HG03378 (cell line): Measurements from ENCODE around the gene HPCA.

Experiments used
- ATAC-seq: cut with Tn5 transposase; IDR thresholded peaks from one replicate; pipeline ENCODE4 v1.9.1; 2021; ENCODE audit warnings: mild to moderate bottlenecking, moderate library complexity; ENCODE audit not compliant: unreplicated experiment

Gene HPCA

GRCh38 chr1:32886004-32886827 lies at the start of gene HPCA:
Gene HPCA (plus strand): TSS chr1:32886491. CDS start chr1:32888899, 2,408 bp downstream.
- ATAC-seq = no peak

GRCh38 chr1:32848354-32849063 lies 37.8 kb upstream of the HPCA start:
- ATAC-seq = no peak

DNA sequence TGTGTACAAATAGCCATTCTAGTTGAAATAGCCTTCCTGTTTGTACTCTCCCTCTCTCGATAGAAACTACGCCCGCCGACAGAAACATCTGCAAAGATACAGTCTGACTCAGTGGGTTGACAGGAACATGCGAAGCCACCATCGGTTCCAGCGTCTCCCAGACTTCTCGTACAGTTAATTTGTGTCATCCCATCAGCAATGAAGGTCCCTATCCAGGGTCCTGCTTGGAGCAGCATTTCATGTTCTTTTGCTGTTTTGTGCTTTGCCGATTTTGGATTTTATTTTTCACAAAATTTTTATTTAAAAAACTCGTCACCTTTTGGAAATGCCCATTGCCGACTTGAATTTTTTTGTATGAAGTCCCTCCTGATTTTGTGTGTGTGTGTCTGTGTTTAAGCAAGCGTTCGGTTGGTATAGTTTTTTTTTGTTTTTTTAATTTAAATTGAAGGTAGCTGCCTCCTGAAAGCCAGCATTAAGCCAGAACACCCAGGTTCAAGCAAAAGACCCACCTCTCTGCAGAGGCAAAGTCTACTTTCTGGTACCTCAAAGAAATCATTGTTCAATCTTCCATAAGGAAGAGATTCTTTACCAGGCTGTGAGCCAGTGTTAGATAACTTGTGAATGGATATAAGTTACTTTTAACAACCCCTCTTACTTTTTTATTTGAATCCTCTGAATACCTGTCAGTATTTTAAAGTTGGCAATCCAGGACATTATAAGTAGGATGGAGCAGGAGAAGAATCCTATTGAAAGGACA lies 30.3 kb upstream of the HPCA start:
- no peak for ATAC-seq

DNA sequence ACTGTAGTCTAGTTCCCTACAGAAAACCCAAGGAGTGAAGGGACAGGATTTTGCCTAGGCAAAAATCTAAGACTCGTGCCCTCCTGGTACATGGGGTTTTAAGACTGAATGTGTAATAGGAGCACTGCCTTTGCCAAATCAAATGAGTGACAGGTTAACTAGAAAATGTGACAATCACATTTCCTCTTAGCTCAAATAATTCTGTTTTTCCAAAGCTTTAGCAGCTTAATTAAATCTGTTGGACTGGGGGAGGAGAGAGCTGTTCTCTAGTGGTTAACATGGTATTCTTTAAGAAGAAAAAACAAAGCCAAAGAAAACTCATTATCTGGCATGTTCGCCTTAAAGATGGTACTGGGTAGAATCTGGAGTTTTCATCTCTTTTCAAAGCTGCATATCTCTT lies 28.2 kb upstream of the HPCA start:
- ATAC-seq = no peak

DNA sequence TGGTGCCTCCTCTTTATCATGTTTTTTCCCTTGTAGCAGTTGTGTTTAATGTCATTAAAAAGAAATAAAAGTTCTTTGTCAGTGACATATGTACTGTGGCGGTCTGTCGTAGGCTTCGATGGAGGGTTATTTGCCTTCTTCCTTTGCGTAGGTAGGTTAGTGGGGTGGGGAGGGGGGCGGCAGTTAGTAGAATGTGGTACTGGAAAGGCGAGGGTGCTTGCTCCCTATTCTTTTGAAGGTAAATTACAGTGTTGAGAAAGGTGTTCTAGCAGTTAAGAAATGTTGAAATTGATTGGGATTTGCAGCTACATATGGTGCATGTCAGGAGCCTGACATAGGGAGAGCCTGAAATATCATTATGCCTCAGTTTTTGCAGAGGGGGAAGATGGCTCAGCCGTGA lies 27.5 kb upstream of the HPCA start:
- no peak for ATAC-seq

DNA sequence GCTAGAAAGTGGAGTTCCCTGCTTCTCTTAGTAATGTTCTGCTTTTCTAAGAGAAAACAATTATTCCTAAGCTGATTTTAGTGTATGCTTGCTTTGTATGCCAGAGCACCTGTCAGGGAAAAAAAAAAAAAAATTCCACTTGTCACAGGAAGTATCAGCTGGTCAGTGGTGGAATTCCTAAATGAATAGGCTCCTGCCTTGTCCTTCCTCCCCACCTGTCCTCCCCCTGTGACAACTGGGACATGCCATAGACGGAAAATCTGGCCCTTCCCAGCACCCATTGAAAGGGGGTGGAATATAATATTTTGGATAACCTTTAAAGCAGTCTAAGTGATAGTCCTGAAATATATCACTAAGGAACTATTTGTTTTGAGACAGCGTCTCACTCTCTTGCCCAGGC lies 26.4 kb upstream of the HPCA start:
- ATAC-seq = no peak

- no peak for ATAC-seq
These were observed 25.7 kb upstream of the HPCA start for GRCh38 chr1:32860566-32860965.

DNA sequence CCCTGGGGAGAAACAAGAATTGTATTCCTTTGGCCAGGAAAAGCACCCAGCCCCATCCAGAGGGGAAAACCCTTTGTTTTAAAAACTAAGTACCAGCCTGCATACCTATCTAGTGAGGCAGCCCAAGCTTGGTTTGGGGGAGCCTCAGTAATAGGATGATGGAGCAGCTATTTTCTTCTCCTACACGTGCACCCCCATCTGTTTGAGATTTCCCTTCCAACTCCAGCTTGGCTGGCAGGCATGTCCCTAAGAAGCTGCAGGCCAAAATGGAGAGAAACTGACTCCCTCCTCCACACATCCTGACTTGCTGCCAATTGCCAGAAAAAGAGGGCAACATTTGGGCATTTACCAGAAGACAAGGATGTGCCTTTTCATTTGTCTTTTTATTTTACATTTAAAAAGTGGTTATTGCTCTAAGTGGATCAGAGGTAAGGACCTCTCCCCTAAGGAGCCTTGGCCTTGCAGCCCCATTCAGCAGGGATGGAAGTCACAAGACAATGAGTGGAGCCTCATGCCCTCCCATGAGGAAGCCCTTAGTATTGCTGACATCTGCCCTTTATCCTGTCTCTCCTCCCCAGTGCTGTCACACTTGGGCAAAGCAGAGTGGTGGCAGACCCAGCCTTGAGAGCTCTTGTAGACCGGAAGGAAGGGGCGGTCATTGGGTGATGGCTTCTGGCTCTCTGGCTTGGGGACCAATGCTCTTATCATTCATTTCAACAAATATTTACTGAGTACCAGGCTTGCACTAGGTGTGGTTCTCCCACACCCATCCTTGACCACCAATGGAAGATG lies 24.2 kb upstream of the HPCA start:
- no peak for ATAC-seq

GRCh38 chr1:32863218-32863880 lies 22.9 kb upstream of the HPCA start:
- ATAC-seq = no peak

DNA sequence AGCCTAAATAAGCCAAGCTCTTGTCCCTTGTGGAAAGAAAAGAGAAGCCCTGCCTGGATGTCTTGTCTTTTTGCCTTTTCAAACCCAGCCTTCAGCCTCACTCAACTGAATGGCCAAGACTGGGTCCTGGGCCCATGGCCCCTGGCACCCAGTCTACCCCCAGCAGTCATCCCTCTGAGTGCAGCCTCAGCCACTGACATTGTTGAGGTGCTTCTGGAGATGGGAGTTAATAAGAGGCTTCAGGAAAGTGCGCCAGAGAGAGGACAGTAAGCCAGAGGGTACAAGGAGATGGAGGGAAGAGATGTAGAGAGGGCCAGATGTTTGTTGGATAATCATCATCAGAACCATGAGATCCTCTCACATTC lies 22.4 kb upstream of the HPCA start:
- no peak for ATAC-seq

- no peak for ATAC-seq
These were observed 21.8 kb upstream of the HPCA start for GRCh38 chr1:32864375-32865019.

GRCh38 chr1:32865639-32866405 lies 20.5 kb upstream of the HPCA start:
- ATAC-seq = no peak

- ATAC-seq = no peak
These were observed 19.1 kb upstream of the HPCA start for GRCh38 chr1:32867151-32867550.

DNA sequence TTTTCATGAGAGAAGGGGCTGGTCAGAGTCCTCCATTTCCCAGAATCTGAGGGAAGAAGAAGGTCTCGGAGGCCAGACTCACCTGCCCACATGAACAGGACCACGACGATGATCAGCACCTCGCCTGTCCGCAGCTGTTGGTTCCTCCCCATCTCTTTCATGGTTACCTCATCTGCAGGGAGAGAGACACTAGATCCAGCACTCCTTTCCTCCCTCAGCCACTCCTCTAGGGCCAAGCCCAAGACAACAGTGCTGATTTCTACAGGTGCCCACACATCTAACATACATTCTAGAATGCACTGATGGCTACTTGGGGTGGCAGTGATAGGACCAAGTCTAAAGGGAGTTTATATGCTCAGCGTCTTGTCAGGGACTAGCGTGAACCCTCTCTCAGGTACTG lies 18.6 kb upstream of the HPCA start:
- no peak for ATAC-seq

- no peak for ATAC-seq
These were observed 18.2 kb upstream of the HPCA start for GRCh38 chr1:32868085-32868484.

DNA sequence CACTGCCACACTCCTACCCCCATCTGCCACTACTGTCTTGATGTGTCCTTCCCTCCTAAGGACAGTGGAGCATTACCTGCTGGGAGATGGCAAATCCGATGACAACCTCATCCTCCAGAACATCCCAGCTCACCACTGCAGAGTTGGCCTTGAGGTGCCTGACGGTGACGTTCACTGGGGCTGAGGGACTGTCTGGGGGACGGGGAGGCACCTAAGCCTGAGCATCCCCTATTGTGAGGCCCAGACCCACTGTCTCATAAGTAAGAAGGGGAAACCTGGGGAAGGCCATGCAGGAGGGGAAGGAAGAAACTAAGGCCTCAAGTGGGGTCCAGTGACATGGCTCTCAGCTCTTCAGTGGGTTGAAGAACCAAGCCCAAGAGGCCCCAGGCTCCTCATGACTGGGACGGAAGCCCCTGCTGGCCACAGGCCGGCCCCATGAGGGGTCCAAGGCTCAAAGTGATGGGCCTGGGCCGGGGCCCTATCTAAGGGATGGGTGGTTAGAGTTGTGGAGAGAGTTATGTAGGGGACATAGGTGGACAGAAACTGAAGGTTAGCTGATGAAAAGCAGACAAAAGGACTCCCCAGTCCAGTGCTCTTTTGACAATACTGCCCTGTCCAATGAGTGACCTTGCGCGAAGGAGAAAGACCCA lies 17.4 kb upstream of the HPCA start:
- no peak for ATAC-seq

GRCh38 chr1:32869923-32870614 lies 16.2 kb upstream of the HPCA start:
- ATAC-seq = no peak
